Mucosa of descending colon (tissue), 3 donors: ENCODE results near the gene INTS12. TPM values are rescaled to one million over a fixed set of nuclear protein-coding genes. Genes with fewer than 3 reads are reported as not detected.

Experiments
- ATAC-seq: fragments of 200-7000 bp; cut with Tn5 transposase; one replicate; pipeline ENCODE4 v1.9.1; 2020; ENCODE audit warnings: mild to moderate bottlenecking, moderate library complexity
- DNase-seq, 3 donors: peaks; one replicate each; pipeline ENCODE4 v3.0.0-alpha.2; 2020
- H3K36me3 ChIP-seq: fragments of 200-600 bp; one replicate; pipeline ENCODE4 v1.8.0; 2021; ENCODE audit warnings: low read depth, mild to moderate bottlenecking
- H3K4me1 ChIP-seq: fragments of 200-600 bp; one replicate; pipeline ENCODE4 v1.8.0; 2021; ENCODE audit warnings: low read depth, mild to moderate bottlenecking
- H3K4me3 ChIP-seq: fragments of 200-600 bp; one replicate; pipeline ENCODE4 v1.8.0; 2021; ENCODE audit warnings: mild to moderate bottlenecking
- H3K9me3 ChIP-seq: fragments of 200-600 bp; one replicate; pipeline ENCODE4 v1.8.0; 2021; ENCODE audit warnings: mild to moderate bottlenecking
- CTCF ChIP-seq: fragments of 200-600 bp; IDR thresholded peaks from one replicate; pipeline ENCODE4 v1.8.0; 2022; ENCODE audit warnings: antibody characterized with exemption, mild to moderate bottlenecking
- intact Hi-C, 2 donors: fragments of 100-400 bp; cut with DNase I in 1 of 2; cut with micrococcal nuclease in 1 of 2; formaldehyde crosslinking; loops; one replicate each; pipeline versions ENCODE4 v1.11.0 to v1.11.1; 2022; cut with DNase I, micrococcal nuclease
- total RNA-seq, 3 donors: library from RNA; stranded (reverse); fragmentation: NEBNext Ultra II Directional in 2 of 3; extraction: Animal tissue kit (Norgen Biotek cat#: 25700) in 2 of 3; gene quantifications; one replicate each; pipeline versions ENCODE4 v1.2.1 to v1.2.4, GENCODE V29; 2021 to 2023
- donor health status: DM: no; HTN: no; CAD: no; lungs with moderate emphysema.
- donor health status: DM: no; HTN: no; CAD: no.
- donor health status: DM: no; HTN: yes; CAD: no.

Gene INTS12
- total RNA-seq, 3 donors from 2014 or later = 15.9 to 18.7 (median 17.1) TPM

GRCh38 chr4:105662935-105663675 lies 45.4 kb downstream of the INTS12 start:
- intact Hi-C loops = no loop called here
- H3K36me3 ChIP-seq = no peaks in the 10 kb centered on the region
- no peak for TF ChIP-seq CTCF
- H3K9me3 ChIP-seq = no peaks in the 10 kb centered on the region
- ATAC-seq = no peak
- no peaks in the 10 kb centered on the region for H3K4me1 ChIP-seq
- H3K4me3 ChIP-seq = no peak overlapping the region
- no peak for DNase-seq

- intact Hi-C loops = no loop called here
- no peaks in the 10 kb centered on the region for H3K36me3 ChIP-seq
- TF ChIP-seq CTCF = no peak
- H3K9me3 ChIP-seq = no peaks in the 10 kb centered on the region
- no peak overlapping the region for H3K4me3 ChIP-seq
- no peaks in the 10 kb centered on the region for H3K4me1 ChIP-seq
- no peak for ATAC-seq
- DNase-seq = no peak
These were observed 47.5 kb downstream of the INTS12 start for GRCh38 chr4:105661028-105661427.

GRCh38 chr4:105659190-105659589 lies 49.3 kb downstream of the INTS12 start:
- no peak for DNase-seq
- Histone ChIP-seq H3K9me3 (no peaks in the 10 kb centered on the region), H3K4me1 (no peaks in the 10 kb centered on the region), H3K36me3 (no peaks in the 10 kb centered on the region), H3K4me3 (no peak overlapping the region)
- intact Hi-C loops = no loop called here
- no peak for TF ChIP-seq CTCF
- ATAC-seq = peak; percentile 13

- intact Hi-C loops = no loop called here
- ATAC-seq = no peak
- no peaks in the 10 kb centered on the region for H3K4me1 ChIP-seq
These were observed 51.2 kb downstream of the INTS12 start for GRCh38 chr4:105657117-105657765.

GRCh38 chr4:105652286-105652888 lies 56.1 kb downstream of the INTS12 start:
- ATAC-seq = no peak
- Histone ChIP-seq H3K4me3 (no peak overlapping the region), H3K9me3 (no peaks in the 10 kb centered on the region), H3K4me1 (no peaks in the 10 kb centered on the region), H3K36me3 (no peaks in the 10 kb centered on the region)
- TF ChIP-seq CTCF = no peak
- intact Hi-C loops = no loop called here
- no peak for DNase-seq

More at GRCh38 chr4:105657117-105657765, 51.2 kb downstream of the INTS12 start:
- no peaks in the 10 kb centered on the region for H3K36me3 ChIP-seq
- TF ChIP-seq CTCF = no peak
- no peak for DNase-seq
- H3K9me3 ChIP-seq = no peaks in the 10 kb centered on the region
- H3K4me3 ChIP-seq = no peak overlapping the region
